ENCODE results near the gene GDPD4. TPM values are rescaled to one million over a fixed set of nuclear protein-coding genes. Genes with fewer than 3 reads are reported as not detected.

The GDPD4 gene
- total and polyA plus RNA-seq, 4 donors, result 0.08 to 1.1 TPM; not detected in 2

DNA sequence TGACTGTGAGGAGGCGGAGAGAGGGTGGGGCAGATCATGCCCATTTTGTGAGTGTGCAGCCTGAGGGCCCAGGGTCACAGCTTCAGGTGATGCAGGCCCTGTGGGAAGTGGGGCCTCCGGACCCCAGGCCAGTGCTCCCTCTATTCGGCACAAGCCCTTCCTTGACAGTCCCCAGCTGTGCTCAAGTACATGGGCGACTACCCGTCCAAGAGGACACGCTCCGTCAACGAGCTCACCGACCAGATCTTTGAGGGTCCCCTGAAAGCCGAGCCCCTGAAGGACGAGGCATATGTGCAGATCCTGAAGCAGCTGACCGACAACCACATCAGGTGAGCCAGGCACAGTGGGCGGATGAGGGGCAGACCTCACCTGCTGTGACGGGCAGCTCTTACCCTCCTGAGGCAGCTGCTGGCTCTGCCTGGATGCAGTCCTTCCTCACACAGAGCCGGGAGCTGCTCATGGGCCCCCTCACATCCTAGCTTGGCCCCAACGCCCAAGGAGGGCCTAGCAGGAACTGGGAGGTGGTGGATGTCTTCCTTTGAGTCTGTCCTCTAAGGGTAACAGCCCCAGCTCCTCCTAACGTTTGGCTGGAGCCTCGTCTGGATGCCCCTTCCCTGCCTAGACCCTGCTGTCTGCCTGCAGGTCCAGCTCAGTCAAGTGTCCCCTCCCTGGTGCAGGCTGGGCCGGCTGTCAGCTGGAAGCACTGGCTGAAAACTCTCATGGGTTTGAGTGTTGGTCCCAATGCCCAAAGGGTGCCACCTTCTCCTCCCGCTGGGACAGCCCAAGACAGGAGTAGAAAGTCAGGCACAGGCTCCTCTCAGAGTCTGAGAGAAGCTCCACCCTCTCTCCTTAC lies 97.4 kb downstream of the GDPD4 start:
- Histone ChIP-seq H3K9me3 (ENCODE audit: control insufficient read depth in 4 of 4, low read length in 3 of 4) (no peaks in the 10 kb centered on the region), H3K27me3 (ENCODE audit: control insufficient read depth in 4 of 4, insufficient read depth in 4 of 4, low read length in 3 of 4) (no peaks in the 10 kb centered on the region), H3K36me3 (ENCODE audit: control insufficient read depth in 4 of 4, insufficient read depth in 3 of 4, low read depth in 1 of 4, low read length in 3 of 4) (peaks cover 8 to 50% (median 18%) of the 10 kb centered on the region in 4 donors), H3K4me1 (ENCODE audit: control insufficient read depth in 4 of 4, insufficient read depth in 4 of 4, low read length in 3 of 4) (no peaks in the 10 kb centered on the region), H3K9ac (ENCODE audit: low read depth in 1 of 2, low read length in 2 of 2) (no peak overlapping the region), H3K4me3 (ENCODE audit: low read depth in 1 of 3, low read length in 3 of 3) (no peak overlapping the region), H3K27ac (ENCODE audit: low read depth in 1 of 2, low read length in 2 of 2) (no peak overlapping the region)
- TF ChIP-seq YY1 (IDR thresholded peaks at IDR 0.05), result no peak
- TF ChIP-seq NR2F2 (IDR thresholded peaks at IDR 0.05), result no peak
- TF ChIP-seq HNF4G (IDR thresholded peaks at IDR 0.05), result no peak
- no peak for TF ChIP-seq EGR1 (IDR thresholded peaks at IDR 0.05; ENCODE audit: low read depth in 2 of 2)
- TF ChIP-seq RAD21 (IDR thresholded peaks at IDR 0.05), result no peak
- TF ChIP-seq, protein P1, sequence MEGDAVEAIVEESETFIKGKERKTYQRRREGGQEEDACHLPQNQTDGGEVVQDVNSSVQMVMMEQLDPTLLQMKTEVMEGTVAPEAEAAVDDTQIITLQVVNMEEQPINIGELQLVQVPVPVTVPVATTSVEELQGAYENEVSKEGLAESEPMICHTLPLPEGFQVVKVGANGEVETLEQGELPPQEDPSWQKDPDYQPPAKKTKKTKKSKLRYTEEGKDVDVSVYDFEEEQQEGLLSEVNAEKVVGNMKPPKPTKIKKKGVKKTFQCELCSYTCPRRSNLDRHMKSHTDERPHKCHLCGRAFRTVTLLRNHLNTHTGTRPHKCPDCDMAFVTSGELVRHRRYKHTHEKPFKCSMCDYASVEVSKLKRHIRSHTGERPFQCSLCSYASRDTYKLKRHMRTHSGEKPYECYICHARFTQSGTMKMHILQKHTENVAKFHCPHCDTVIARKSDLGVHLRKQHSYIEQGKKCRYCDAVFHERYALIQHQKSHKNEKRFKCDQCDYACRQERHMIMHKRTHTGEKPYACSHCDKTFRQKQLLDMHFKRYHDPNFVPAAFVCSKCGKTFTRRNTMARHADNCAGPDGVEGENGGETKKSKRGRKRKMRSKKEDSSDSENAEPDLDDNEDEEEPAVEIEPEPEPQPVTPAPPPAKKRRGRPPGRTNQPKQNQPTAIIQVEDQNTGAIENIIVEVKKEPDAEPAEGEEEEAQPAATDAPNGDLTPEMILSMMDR (IDR thresholded peaks at IDR 0.05; ENCODE audit: low read depth, low read length, missing input control), result no peak
- no peak for TF ChIP-seq FOXA1 (IDR thresholded peaks at IDR 0.05)
- TF ChIP-seq, protein P2, sequence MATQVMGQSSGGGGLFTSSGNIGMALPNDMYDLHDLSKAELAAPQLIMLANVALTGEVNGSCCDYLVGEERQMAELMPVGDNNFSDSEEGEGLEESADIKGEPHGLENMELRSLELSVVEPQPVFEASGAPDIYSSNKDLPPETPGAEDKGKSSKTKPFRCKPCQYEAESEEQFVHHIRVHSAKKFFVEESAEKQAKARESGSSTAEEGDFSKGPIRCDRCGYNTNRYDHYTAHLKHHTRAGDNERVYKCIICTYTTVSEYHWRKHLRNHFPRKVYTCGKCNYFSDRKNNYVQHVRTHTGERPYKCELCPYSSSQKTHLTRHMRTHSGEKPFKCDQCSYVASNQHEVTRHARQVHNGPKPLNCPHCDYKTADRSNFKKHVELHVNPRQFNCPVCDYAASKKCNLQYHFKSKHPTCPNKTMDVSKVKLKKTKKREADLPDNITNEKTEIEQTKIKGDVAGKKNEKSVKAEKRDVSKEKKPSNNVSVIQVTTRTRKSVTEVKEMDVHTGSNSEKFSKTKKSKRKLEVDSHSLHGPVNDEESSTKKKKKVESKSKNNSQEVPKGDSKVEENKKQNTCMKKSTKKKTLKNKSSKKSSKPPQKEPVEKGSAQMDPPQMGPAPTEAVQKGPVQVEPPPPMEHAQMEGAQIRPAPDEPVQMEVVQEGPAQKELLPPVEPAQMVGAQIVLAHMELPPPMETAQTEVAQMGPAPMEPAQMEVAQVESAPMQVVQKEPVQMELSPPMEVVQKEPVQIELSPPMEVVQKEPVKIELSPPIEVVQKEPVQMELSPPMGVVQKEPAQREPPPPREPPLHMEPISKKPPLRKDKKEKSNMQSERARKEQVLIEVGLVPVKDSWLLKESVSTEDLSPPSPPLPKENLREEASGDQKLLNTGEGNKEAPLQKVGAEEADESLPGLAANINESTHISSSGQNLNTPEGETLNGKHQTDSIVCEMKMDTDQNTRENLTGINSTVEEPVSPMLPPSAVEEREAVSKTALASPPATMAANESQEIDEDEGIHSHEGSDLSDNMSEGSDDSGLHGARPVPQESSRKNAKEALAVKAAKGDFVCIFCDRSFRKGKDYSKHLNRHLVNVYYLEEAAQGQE (IDR thresholded peaks at IDR 0.05), result no peak
- no peak for TF ChIP-seq TAF1 (conservative IDR thresholded peaks at IDR 0.05)
- TF ChIP-seq, protein P3, sequence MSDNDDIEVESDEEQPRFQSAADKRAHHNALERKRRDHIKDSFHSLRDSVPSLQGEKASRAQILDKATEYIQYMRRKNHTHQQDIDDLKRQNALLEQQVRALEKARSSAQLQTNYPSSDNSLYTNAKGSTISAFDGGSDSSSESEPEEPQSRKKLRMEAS (IDR thresholded peaks at IDR 0.05), result no peak
- TF ChIP-seq, protein P4, sequence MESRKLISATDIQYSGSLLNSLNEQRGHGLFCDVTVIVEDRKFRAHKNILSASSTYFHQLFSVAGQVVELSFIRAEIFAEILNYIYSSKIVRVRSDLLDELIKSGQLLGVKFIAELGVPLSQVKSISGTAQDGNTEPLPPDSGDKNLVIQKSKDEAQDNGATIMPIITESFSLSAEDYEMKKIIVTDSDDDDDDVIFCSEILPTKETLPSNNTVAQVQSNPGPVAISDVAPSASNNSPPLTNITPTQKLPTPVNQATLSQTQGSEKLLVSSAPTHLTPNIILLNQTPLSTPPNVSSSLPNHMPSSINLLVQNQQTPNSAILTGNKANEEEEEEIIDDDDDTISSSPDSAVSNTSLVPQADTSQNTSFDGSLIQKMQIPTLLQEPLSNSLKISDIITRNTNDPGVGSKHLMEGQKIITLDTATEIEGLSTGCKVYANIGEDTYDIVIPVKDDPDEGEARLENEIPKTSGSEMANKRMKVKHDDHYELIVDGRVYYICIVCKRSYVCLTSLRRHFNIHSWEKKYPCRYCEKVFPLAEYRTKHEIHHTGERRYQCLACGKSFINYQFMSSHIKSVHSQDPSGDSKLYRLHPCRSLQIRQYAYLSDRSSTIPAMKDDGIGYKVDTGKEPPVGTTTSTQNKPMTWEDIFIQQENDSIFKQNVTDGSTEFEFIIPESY (IDR thresholded peaks at IDR 0.05), result no peak
- no peak for TF ChIP-seq GABPA (IDR thresholded peaks at IDR 0.05 in 1 of 2, conservative IDR thresholded peaks at IDR 0.05 in 1 of 2)
- TF ChIP-seq JUND (IDR thresholded peaks at IDR 0.05), result no peak
- TF ChIP-seq, protein P5, sequence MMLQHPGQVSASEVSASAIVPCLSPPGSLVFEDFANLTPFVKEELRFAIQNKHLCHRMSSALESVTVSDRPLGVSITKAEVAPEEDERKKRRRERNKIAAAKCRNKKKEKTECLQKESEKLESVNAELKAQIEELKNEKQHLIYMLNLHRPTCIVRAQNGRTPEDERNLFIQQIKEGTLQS (IDR thresholded peaks at IDR 0.05), result no peak
- WGBS, result 89% methylated on average over 20 of the region's 20 CpGs
- DNase-seq (ENCODE audit: low spot score), result no peak

Data from liver (tissue), 9 donors.